ENCODE results near the gene FBRSL1.
A peak's percentile ranks its signal among the peaks of the same experiment; 100 is the strongest.

FBRSL1 gene

GRCh38 chr12:132483208-132483607 lies 6.7 kb upstream of the FBRSL1 start:
- peaks cover 45% of the 10 kb centered on the region for H3K27me3 ChIP-seq (ENCODE audit: control insufficient read depth, insufficient read depth, low read length)
- H3K9ac ChIP-seq (ENCODE audit: low read depth, low read length), result no peak overlapping the region
- H3K4me2 ChIP-seq (ENCODE audit: low read length), result no peak overlapping the region
- no peaks in the 10 kb centered on the region for H3K4me1 ChIP-seq (ENCODE audit: control insufficient read depth, insufficient read depth, low read length)
- no peak overlapping the region for H3K4me3 ChIP-seq (ENCODE audit: low read length)
- H3K9me3 ChIP-seq (replicated peaks; ENCODE audit: low read length), result no peaks in the 10 kb centered on the region
- H3K36me3 ChIP-seq (ENCODE audit: insufficient read depth, low read length), result no peaks in the 10 kb centered on the region

GRCh38 chr12:132483612-132484011 lies 6.3 kb upstream of the FBRSL1 start:
- no peak overlapping the region for H3K4me2 ChIP-seq (ENCODE audit: low read length)
- no peak overlapping the region for H3K4me3 ChIP-seq (ENCODE audit: low read length)
- H3K36me3 ChIP-seq (ENCODE audit: insufficient read depth, low read length), result no peaks in the 10 kb centered on the region
- H3K4me1 ChIP-seq (ENCODE audit: control insufficient read depth, insufficient read depth, low read length), result no peaks in the 10 kb centered on the region
- no peak overlapping the region for H3K9ac ChIP-seq (ENCODE audit: low read depth, low read length)
- no peaks in the 10 kb centered on the region for H3K9me3 ChIP-seq (replicated peaks; ENCODE audit: low read length)
- H3K27me3 ChIP-seq (ENCODE audit: control insufficient read depth, insufficient read depth, low read length), result peaks cover 49% of the 10 kb centered on the region

- H3K36me3 ChIP-seq (ENCODE audit: insufficient read depth, low read length), result no peaks in the 10 kb centered on the region
- no peak overlapping the region for H3K4me2 ChIP-seq (ENCODE audit: low read length)
- no peaks in the 10 kb centered on the region for H3K4me1 ChIP-seq (ENCODE audit: control insufficient read depth, insufficient read depth, low read length)
- H3K9me3 ChIP-seq (replicated peaks; ENCODE audit: low read length), result no peaks in the 10 kb centered on the region
- no peak overlapping the region for H3K9ac ChIP-seq (ENCODE audit: low read depth, low read length)
- peaks cover 52% of the 10 kb centered on the region for H3K27me3 ChIP-seq (ENCODE audit: control insufficient read depth, insufficient read depth, low read length)
- no peak overlapping the region for H3K4me3 ChIP-seq (ENCODE audit: low read length)
Measured at GRCh38 chr12:132484183-132484890, 5.6 kb upstream of the FBRSL1 start.

- Histone ChIP-seq H3K36me3 (ENCODE audit: insufficient read depth, low read length) (no peaks in the 10 kb centered on the region), H3K9ac (ENCODE audit: low read depth, low read length) (no peak overlapping the region), H3K27me3 (ENCODE audit: control insufficient read depth, insufficient read depth, low read length) (peaks cover 46% of the 10 kb centered on the region), H3K4me1 (ENCODE audit: control insufficient read depth, insufficient read depth, low read length) (no peaks in the 10 kb centered on the region), H3K4me2 (ENCODE audit: low read length) (no peak overlapping the region), H3K9me3 (replicated peaks; ENCODE audit: low read length) (no peaks in the 10 kb centered on the region), H3K4me3 (ENCODE audit: low read length) (no peak overlapping the region)
Measured at GRCh38 chr12:132484891-132485441, 5.0 kb upstream of the FBRSL1 start.

- no peak overlapping the region for H3K4me2 ChIP-seq (ENCODE audit: low read length)
- H3K36me3 ChIP-seq (ENCODE audit: insufficient read depth, low read length), result no peaks in the 10 kb centered on the region
- no peaks in the 10 kb centered on the region for H3K4me1 ChIP-seq (ENCODE audit: control insufficient read depth, insufficient read depth, low read length)
- H3K9me3 ChIP-seq (replicated peaks; ENCODE audit: low read length), result no peaks in the 10 kb centered on the region
- H3K4me3 ChIP-seq (ENCODE audit: low read length), result no peak overlapping the region
- peaks cover 40% of the 10 kb centered on the region for H3K27me3 ChIP-seq (ENCODE audit: control insufficient read depth, insufficient read depth, low read length)
- H3K9ac ChIP-seq (ENCODE audit: low read depth, low read length), result no peak overlapping the region
Measured at GRCh38 chr12:132485619-132486018, 4.3 kb upstream of the FBRSL1 start.

- Histone ChIP-seq H3K9me3 (replicated peaks; ENCODE audit: low read length) (no peaks in the 10 kb centered on the region), H3K27me3 (ENCODE audit: control insufficient read depth, insufficient read depth, low read length) (peaks cover 35% of the 10 kb centered on the region), H3K36me3 (ENCODE audit: insufficient read depth, low read length) (no peaks in the 10 kb centered on the region), H3K9ac (ENCODE audit: low read depth, low read length) (no peak overlapping the region), H3K4me1 (ENCODE audit: control insufficient read depth, insufficient read depth, low read length) (peaks cover 4% of the 10 kb centered on the region), H3K4me2 (ENCODE audit: low read length) (no peak overlapping the region), H3K4me3 (ENCODE audit: low read length) (no peak overlapping the region)
Measured at GRCh38 chr12:132486168-132486567, 3.8 kb upstream of the FBRSL1 start.

- Histone ChIP-seq H3K27me3 (ENCODE audit: control insufficient read depth, insufficient read depth, low read length) (peaks cover 31% of the 10 kb centered on the region), H3K36me3 (ENCODE audit: insufficient read depth, low read length) (no peaks in the 10 kb centered on the region), H3K4me1 (ENCODE audit: control insufficient read depth, insufficient read depth, low read length) (peaks cover 9% of the 10 kb centered on the region), H3K9ac (ENCODE audit: low read depth, low read length) (no peak overlapping the region), H3K9me3 (replicated peaks; ENCODE audit: low read length) (no peaks in the 10 kb centered on the region), H3K4me3 (ENCODE audit: low read length) (no peak overlapping the region), H3K4me2 (ENCODE audit: low read length) (no peak overlapping the region)
Measured at GRCh38 chr12:132486576-132486975, 3.4 kb upstream of the FBRSL1 start.

- no peak overlapping the region for H3K9ac ChIP-seq (ENCODE audit: low read depth, low read length)
- no peak overlapping the region for H3K4me2 ChIP-seq (ENCODE audit: low read length)
- H3K4me1 ChIP-seq (ENCODE audit: control insufficient read depth, insufficient read depth, low read length), result peaks cover 16% of the 10 kb centered on the region
- no peaks in the 10 kb centered on the region for H3K36me3 ChIP-seq (ENCODE audit: insufficient read depth, low read length)
- H3K9me3 ChIP-seq (replicated peaks; ENCODE audit: low read length), result no peaks in the 10 kb centered on the region
- no peak overlapping the region for H3K4me3 ChIP-seq (ENCODE audit: low read length)
- peaks cover 26% of the 10 kb centered on the region for H3K27me3 ChIP-seq (ENCODE audit: control insufficient read depth, insufficient read depth, low read length)
Measured at GRCh38 chr12:132487311-132487741, 2.6 kb upstream of the FBRSL1 start.

GRCh38 chr12:132488127-132489077 lies 1.5 kb upstream of the FBRSL1 start:
- peaks cover 21% of the 10 kb centered on the region for H3K4me1 ChIP-seq (ENCODE audit: control insufficient read depth, insufficient read depth, low read length)
- no peak overlapping the region for H3K4me2 ChIP-seq (ENCODE audit: low read length)
- no peaks in the 10 kb centered on the region for H3K9me3 ChIP-seq (replicated peaks; ENCODE audit: low read length)
- peaks cover 21% of the 10 kb centered on the region for H3K27me3 ChIP-seq (ENCODE audit: control insufficient read depth, insufficient read depth, low read length)
- H3K36me3 ChIP-seq (ENCODE audit: insufficient read depth, low read length), result no peaks in the 10 kb centered on the region
- H3K9ac ChIP-seq (ENCODE audit: low read depth, low read length), result no peak overlapping the region
- no peak overlapping the region for H3K4me3 ChIP-seq (ENCODE audit: low read length)

GRCh38 chr12:132489078-132489601 lies 811 bp upstream of the FBRSL1 start:
- H3K4me3 ChIP-seq (ENCODE audit: low read length), result peak overlapping the region; percentile 66
- H3K4me2 ChIP-seq (ENCODE audit: low read length), result peak overlapping the region; percentile 80
- no peaks in the 10 kb centered on the region for H3K9me3 ChIP-seq (replicated peaks; ENCODE audit: low read length)
- peaks cover 21% of the 10 kb centered on the region for H3K27me3 ChIP-seq (ENCODE audit: control insufficient read depth, insufficient read depth, low read length)
- peaks cover 21% of the 10 kb centered on the region for H3K4me1 ChIP-seq (ENCODE audit: control insufficient read depth, insufficient read depth, low read length)
- H3K9ac ChIP-seq (ENCODE audit: low read depth, low read length), result no peak overlapping the region
- H3K36me3 ChIP-seq (ENCODE audit: insufficient read depth, low read length), result no peaks in the 10 kb centered on the region

GRCh38 chr12:132490422-132491137 lies 629 bp downstream of the FBRSL1 start:
- Histone ChIP-seq H3K4me3 (ENCODE audit: low read length) (peak overlapping the region; percentile 68), H3K4me1 (ENCODE audit: control insufficient read depth, insufficient read depth, low read length) (peaks cover 22% of the 10 kb centered on the region), H3K36me3 (ENCODE audit: insufficient read depth, low read length) (no peaks in the 10 kb centered on the region), H3K4me2 (ENCODE audit: low read length) (peak overlapping the region; percentile 96), H3K9me3 (replicated peaks; ENCODE audit: low read length) (no peaks in the 10 kb centered on the region), H3K9ac (ENCODE audit: low read depth, low read length) (peak overlapping the region; percentile 79), H3K27me3 (ENCODE audit: control insufficient read depth, insufficient read depth, low read length) (peaks cover 11% of the 10 kb centered on the region)

All from skeletal muscle satellite cell (primary cell).